GM10248 (cell line): ENCODE data around the gene KRT83.

Experiments
- CTCF ChIA-PET: fragments of 300-600 bp; sonication (Branson Sonifier 250); formaldehyde crosslinking; extraction: SDS; loops from one replicate; lab custom pipeline; 2021; ENCODE audit warnings: antibody characterized with exemption; lab: Yijun Ruan, JAX
- POLR2A ChIA-PET: fragments of 350-650 bp; sonication (Branson Sonifier 250); formaldehyde crosslinking; extraction: SDS; loops from one replicate; lab custom pipeline; 2020; ENCODE audit warnings: antibody characterized with exemption; lab: Yijun Ruan, JAX
- DNase-seq: peaks from one replicate; pipeline ENCODE4 v3.0.0; 2012; ENCODE audit errors: extremely low spot score
- TF ChIP-seq, protein P1 (sequence below): IDR thresholded peaks from 2 replicates; pipeline ENCODE4 v1.5.1; 2012; ENCODE audit warnings: mild to moderate bottlenecking, low read depth; ENCODE audit errors: extremely low read depth, missing control alignments, control extremely low read depth

KRT83 gene

DNA sequence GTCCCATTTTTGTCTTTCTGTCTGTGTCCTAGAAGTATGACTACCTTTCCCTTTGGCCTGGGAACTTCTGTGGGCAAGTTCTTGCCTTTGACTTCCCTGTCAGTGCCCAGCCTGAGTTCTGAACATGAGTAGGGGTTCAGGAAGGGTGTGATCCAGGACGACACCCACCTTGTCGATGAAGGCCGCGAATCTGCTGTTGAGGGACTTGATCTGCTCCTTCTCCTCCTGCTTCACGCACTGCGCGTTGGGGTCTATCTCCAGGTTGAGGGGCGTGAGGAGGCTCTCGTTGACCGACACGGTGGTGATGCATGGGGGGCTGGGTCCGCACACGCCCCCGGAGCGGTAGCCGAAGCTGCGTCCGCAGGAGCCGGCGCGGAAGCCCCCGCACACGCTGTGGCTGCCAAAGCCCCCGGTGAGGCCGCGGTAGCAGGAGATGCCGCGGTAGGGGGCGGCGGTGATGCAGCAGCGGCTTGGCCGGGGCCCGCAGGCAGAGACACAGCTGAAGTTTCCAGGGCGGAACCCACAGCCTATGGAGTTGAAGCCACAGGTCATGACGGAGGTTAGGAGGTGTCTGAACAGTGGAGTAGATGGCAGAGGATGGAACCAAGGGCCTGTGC, at the start of gene KRT83:
Gene KRT83, minus strand, starts transcription at position 615 of the 617 bp plus-strand sequence. Its CDS starts 63 bp downstream, at position 552.
- POLR2A ChIA-PET: no interaction called here
- CTCF ChIA-PET: interaction anchor here (1.2 to 3.3 kb wide), 2 partner anchors 7 to 52 kb away, joined by 3 to 14 read pairs; no protein-coding TSS in a partner anchor
- no peak for DNase-seq
- TF ChIP-seq, protein P1, sequence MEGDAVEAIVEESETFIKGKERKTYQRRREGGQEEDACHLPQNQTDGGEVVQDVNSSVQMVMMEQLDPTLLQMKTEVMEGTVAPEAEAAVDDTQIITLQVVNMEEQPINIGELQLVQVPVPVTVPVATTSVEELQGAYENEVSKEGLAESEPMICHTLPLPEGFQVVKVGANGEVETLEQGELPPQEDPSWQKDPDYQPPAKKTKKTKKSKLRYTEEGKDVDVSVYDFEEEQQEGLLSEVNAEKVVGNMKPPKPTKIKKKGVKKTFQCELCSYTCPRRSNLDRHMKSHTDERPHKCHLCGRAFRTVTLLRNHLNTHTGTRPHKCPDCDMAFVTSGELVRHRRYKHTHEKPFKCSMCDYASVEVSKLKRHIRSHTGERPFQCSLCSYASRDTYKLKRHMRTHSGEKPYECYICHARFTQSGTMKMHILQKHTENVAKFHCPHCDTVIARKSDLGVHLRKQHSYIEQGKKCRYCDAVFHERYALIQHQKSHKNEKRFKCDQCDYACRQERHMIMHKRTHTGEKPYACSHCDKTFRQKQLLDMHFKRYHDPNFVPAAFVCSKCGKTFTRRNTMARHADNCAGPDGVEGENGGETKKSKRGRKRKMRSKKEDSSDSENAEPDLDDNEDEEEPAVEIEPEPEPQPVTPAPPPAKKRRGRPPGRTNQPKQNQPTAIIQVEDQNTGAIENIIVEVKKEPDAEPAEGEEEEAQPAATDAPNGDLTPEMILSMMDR: no peak

DNA sequence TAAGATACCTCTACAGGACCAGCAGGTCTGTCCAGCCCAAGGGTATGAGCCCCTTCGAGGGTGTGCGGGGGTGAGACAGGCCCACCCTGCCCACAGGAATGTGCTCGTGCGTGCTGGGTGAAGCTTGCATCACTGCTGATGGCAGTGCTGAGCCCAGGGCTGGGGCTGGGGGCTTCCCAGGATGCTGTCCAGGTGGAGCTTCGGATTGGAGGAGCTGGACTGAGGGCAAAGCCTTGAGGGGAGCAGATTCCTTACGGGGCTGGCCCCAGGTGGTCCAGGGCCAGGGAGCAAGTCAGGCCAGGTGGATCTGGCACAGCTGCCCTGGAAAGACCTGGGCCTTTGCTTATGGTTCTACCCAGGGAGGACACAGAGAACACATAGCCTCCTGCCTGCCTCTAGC, 48.6 kb upstream of the KRT83 start:
- TF ChIP-seq, protein P1: no peak
- DNase-seq: no peak
- ChIA-PET POLR2A (interaction anchor here (0.5 kb wide), 1 partner anchor 497 kb away, joined by 3 read pairs; no protein-coding TSS in a partner anchor), CTCF (interaction anchor here (0.9 to 6.6 kb wide), 7 partner anchors 11 to 611 kb away, joined by 3 to 53 read pairs (median 4); no protein-coding TSS in a partner anchor)

DNA sequence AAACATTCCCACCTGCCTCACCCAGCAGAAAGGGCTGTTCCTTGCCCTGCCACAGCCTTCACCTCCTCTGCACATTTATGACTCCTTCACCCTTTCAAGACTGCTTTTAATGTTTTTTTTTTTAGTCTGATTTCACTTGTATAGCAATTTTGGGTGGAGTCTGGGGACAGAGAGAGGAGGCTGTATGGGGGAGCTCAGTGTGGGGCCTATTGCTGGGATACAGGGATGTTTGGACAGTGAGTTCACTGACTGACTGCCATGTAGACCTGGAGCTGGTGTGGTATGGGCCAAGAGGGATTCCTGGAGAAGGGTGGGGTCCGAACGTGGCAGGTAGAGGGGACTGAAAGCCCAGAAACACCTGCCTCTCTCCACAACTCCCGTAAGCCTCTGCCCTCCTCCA, 48.0 kb upstream of the KRT83 start:
- CTCF ChIA-PET: interaction anchor here (1.0 to 6.6 kb wide), 4 partner anchors 47 to 612 kb away, joined by 3 to 53 read pairs (median 10); no protein-coding TSS in a partner anchor
- TF ChIP-seq, protein P1: no peak
- POLR2A ChIA-PET: no interaction called here
- no peak for DNase-seq

DNA sequence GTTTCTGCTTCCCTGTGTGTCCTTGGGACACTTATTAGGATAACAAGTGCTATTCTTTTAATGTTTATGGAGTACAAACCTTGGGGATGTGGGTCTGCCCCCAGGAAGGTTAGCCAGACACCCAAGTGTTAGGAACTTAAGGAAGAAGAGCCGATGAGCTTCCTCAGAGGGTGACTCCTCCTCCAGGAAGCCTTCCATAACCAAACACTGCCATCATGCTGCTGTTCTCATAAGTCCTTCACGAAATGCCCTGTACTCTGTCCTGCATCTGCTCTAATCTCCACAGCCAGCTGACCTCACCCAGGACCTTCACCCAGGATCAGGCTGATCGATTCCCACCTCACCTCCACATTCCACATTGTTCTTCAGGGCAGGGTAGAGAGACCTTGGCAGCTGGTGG, 47.3 kb upstream of the KRT83 start:
- ChIA-PET POLR2A (no interaction called here), CTCF (interaction anchor here (1.2 to 6.6 kb wide), 2 partner anchors 48 to 510 kb away, joined by 3 to 53 read pairs; no protein-coding TSS in a partner anchor)
- TF ChIP-seq, protein P1: no peak
- no peak for DNase-seq

DNA sequence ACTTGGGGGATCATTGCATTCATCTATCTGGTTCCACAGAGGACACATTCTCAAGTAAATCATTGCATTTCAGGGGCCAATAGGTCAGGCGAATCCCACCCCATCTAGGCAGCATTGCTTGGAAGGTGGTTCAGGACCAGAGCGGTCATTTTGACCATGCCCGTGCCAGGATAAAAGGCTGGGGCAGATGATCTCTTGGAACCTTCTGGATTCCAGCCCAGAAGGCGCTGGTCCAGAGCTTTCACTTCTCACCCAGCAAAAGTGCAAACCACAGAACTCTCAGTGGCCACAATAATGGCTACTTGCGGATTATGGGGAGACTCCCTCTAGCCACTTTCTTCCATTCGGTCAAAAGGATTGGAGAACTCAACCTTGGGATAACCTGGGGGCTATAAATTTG, 46.7 kb upstream of the KRT83 start:
- ChIA-PET POLR2A (no interaction called here), CTCF (interaction anchor here (0.9 to 6.6 kb wide), 3 partner anchors 18 to 511 kb away, joined by 3 to 53 read pairs (median 3); partner anchors contain the start of gene KRT84)
- TF ChIP-seq, protein P1: no peak
- DNase-seq: no peak

DNA sequence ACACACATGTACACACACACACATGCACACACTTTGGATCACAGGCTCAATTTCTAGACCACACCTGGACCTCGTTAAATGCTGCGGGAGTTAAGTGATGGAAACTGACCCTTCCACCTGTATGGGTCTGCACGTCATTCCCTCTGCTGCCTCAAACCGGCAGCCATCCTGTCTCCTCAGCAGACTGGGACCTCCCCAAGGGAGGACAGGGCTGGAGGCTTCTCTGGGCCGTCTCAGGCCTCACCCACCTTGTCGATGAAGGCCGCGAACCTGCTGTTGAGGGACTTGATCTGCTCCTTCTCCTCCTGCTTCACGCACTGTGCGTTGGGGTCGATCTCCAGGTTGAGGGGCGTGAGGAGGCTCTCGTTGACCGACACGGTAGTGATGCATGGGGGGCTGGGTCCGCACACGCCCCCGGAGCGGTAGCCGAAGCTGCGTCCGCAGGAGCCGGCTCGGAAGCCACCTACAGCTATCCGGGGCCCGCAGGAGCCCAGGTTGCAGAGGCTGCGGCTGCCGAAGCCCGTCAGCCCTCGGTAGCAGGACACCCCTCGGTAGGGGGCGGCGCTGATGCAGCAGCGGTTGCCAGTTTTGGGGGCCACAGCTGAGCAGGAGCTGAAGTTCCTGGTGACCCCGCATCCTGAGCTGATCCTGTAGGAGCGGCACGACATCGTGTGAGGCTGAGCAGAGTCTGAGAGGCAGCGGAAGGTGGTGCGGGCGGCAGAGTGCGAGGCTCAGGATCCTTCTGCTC, 45.7 kb upstream of the KRT83 start, which contains the start of gene KRT85:
Gene KRT85, minus strand, starts transcription at position 744 of the 748 bp plus-strand sequence. Its CDS starts 76 bp downstream, at position 668.
- POLR2A ChIA-PET: no interaction called here
- no peak for DNase-seq
- TF ChIP-seq, protein P1: no peak
- CTCF ChIA-PET: interaction anchor here (0.9 to 1.1 kb wide), 3 partner anchors 19 to 504 kb away, joined by 3 read pairs; partner anchors contain the start of gene KRT84
